GM12891 (cell line): ENCODE results near the gene GLCCI1.

Source experiments
- POLR2A ChIP-seq: IDR thresholded peaks from 2 replicates; pipeline ENCODE4 v1.6.1; 2011; ENCODE audit warnings: low read depth, low read length, control low read depth
- POLR2AphosphoS5 ChIP-seq: IDR thresholded peaks from 2 replicates; pipeline ENCODE4 v1.6.1; 2011; ENCODE audit warnings: low read depth, low read length, control low read depth

DNA sequence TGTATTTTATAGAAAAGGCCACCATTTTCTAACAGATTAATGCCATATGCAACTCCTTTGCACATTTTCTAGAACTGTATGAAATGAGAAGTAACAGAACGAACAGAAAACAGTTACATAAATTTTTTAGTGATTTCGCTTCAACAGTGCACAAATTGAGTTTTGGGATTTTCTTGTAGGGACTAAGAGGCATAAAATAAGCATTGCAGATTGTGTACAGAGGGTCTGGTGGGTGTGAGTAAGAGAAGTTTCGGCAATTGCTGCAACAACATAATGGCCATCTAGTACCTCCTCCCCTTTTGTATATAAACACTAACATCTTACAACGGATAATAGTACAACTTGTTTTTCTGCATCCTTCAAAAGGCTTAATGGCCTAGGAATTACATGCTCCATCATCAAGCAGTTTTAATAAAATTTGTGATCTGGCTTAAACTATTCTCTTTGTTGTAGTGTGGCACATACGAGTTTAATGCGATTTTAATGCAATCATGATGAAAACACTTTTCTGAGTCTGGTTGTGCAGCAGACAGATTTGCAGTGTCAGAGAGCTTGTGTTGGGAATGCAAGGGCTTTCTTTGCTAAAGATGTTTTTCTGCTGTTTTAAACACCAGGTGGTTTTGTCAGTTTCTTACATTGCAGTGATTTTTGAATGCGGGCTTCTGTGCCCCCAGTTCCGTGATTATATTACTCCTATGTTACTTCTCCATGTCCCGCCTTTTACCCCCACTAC lies 2.9 kb downstream of the GLCCI1 start:
- no peak; the same call in 1 of the 2 replicates for TF ChIP-seq POLR2AphosphoS5
- peak; percentile 18; the same call in 1 of the 2 replicates for TF ChIP-seq POLR2A
